ENCODE measurements around the gene HCRTR1. TPM values are rescaled to one million over a fixed set of nuclear protein-coding genes. Genes with fewer than 3 reads are reported as not detected.

HCRTR1 gene
- total RNA-seq, 2 experiments from 2014 or later, result not detected

DNA sequence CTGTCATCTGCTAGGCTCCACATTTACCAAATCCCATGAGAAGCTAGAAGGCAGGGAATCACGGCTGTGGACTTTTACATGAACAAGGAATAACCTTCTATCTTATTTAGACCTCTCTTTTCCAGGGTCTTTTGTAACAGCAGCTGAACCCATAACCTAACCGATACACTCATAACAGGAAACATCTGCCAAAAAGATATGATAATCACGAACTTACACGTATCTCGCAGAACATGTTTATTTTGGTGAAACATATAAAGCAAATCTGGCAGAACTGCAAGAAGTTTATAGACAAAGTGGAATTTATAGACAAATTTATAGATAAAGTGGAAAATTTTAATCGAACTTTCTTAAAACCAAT lies 20.8 kb upstream of the HCRTR1 start:
- Mint-ChIP-seq H3K36me3 (ENCODE audit: low read depth) (no peaks in the 10 kb centered on the region), H3K9me3 (no peaks in the 10 kb centered on the region), H3K27me3 (peaks cover 18% of the 10 kb centered on the region), H3K27ac (no peak overlapping the region), H3K4me3 (no peak overlapping the region), H3K4me1 (peaks cover 4% of the 10 kb centered on the region)
- no peak for DNase-seq
- ChIA-PET CTCF (interaction anchor here (1.1 kb wide), 1 partner anchor 9 kb away, joined by 3 read pairs; no protein-coding TSS in a partner anchor), POLR2A (no interaction called here)

DNA sequence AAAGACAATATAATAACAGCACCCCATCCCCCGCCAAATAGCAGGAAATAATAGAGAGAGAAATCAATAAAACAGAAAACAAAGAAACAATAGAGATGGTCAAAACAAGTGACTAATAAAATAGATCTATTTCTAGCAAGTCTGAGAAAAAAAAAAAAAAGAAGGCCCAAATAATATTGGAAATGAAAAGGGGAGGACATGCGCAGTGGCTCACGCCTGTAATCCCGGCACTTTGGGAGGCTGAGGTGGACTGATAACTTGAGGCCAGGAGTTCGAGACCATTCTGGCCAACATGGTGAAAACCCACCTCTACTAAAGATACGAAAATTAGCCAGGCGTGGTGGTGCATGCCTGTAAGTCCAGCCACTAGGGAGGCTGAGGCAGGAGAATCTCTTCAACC lies 18.5 kb upstream of the HCRTR1 start:
- peak; percentile 7 for DNase-seq
- Mint-ChIP-seq H3K27ac (no peak overlapping the region), H3K4me3 (no peak overlapping the region), H3K4me1 (peaks cover 4% of the 10 kb centered on the region), H3K9me3 (no peaks in the 10 kb centered on the region), H3K36me3 (ENCODE audit: low read depth) (no peaks in the 10 kb centered on the region), H3K27me3 (peaks cover 17% of the 10 kb centered on the region)
- ChIA-PET CTCF (no interaction called here), POLR2A (no interaction called here)

GRCh38 chr1:31600641-31601040 lies 16.8 kb upstream of the HCRTR1 start:
- DNase-seq, result no peak
- POLR2A ChIA-PET, result no interaction called here
- Mint-ChIP-seq H3K9me3 (no peaks in the 10 kb centered on the region), H3K4me1 (peaks cover 6% of the 10 kb centered on the region), H3K4me3 (no peak overlapping the region), H3K36me3 (ENCODE audit: low read depth) (no peaks in the 10 kb centered on the region), H3K27me3 (peaks cover 16% of the 10 kb centered on the region), H3K27ac (no peak overlapping the region)
- CTCF ChIA-PET, result no interaction called here

DNA sequence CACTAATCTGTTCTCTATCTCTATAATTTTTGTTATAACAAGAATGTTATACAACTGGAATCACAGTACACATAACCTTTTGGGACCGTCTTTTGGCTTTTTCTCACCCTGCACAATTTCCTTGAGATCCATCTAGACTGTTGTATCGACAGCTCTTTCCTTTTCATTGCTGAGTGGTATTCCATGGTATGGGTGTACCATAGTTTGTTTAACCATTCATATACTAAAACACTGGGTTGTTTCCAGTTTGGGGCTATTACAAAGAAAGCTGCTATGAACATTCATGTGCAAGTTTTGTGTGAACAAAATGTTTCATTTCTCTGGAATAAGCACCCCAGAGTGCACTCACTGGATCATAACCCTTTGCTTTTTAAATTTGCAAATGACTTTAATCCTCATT lies 15.4 kb upstream of the HCRTR1 start:
- no peak overlapping the region for H3K4me3 Mint-ChIP-seq
- DNase-seq, result no peak
- peaks cover 16% of the 10 kb centered on the region for H3K27me3 Mint-ChIP-seq
- POLR2A ChIA-PET, result no interaction called here
- H3K9me3 Mint-ChIP-seq, result no peaks in the 10 kb centered on the region
- no peaks in the 10 kb centered on the region for H3K36me3 Mint-ChIP-seq (ENCODE audit: low read depth)
- CTCF ChIA-PET, result interaction anchor here (2.1 kb wide), 1 partner anchor 16 kb away, joined by 5 read pairs; no protein-coding TSS in a partner anchor
- H3K4me1 Mint-ChIP-seq, result peaks cover 12% of the 10 kb centered on the region
- H3K27ac Mint-ChIP-seq, result no peak overlapping the region

DNA sequence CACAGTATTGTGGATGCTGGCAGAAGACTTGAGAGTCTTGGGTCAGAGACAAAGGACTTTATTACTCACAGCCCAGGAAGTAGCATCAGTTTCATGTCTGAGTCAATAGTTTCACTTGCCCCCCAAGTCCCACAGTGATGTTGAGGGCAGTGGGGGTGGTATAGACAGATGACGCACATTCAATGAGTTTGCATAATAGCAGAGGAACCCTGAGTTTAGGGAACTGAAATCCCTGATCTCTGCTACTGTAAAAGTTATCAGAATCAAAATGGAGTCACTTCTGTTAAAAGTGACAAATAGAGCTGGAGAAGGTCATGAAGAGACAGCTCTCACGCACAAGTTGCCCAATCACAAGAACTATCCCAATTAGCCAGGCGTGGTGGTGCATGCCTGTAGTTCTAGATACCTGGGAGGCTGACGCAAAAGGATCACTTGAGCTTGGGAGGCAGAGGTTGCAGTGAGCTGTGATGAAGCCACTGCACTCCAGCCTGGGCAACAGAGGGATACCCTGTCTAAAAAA lies 11.5 kb upstream of the HCRTR1 start:
- Mint-ChIP-seq H3K36me3 (ENCODE audit: low read depth) (no peaks in the 10 kb centered on the region), H3K4me1 (peaks cover 12% of the 10 kb centered on the region), H3K27me3 (peaks cover 13% of the 10 kb centered on the region), H3K27ac (no peak overlapping the region), H3K4me3 (no peak overlapping the region), H3K9me3 (no peaks in the 10 kb centered on the region)
- CTCF ChIA-PET, result interaction anchor here (0.9 kb wide), 1 partner anchor 13 kb away, joined by 4 read pairs; no protein-coding TSS in a partner anchor
- DNase-seq, result peak; percentile 47
- POLR2A ChIA-PET, result interaction anchor here (1.1 kb wide), 1 partner anchor 39 kb away, joined by 4 read pairs; the partner anchor contains the start of gene PEF1

GRCh38 chr1:31607360-31607759 lies 10.1 kb upstream of the HCRTR1 start:
- DNase-seq, result no peak
- ChIA-PET CTCF (interaction anchor here (1.6 kb wide), 1 partner anchor 11 kb away, joined by 4 read pairs; no protein-coding TSS in a partner anchor), POLR2A (no interaction called here)
- peaks cover 16% of the 10 kb centered on the region for H3K4me1 Mint-ChIP-seq
- H3K9me3 Mint-ChIP-seq, result no peaks in the 10 kb centered on the region
- no peaks in the 10 kb centered on the region for H3K36me3 Mint-ChIP-seq (ENCODE audit: low read depth)
- no peak overlapping the region for H3K27ac Mint-ChIP-seq
- H3K4me3 Mint-ChIP-seq, result no peak overlapping the region
- peaks cover 10% of the 10 kb centered on the region for H3K27me3 Mint-ChIP-seq

GRCh38 chr1:31609514-31610118 lies 7.9 kb upstream of the HCRTR1 start:
- Mint-ChIP-seq H3K4me3 (no peak overlapping the region), H3K36me3 (ENCODE audit: low read depth) (no peaks in the 10 kb centered on the region), H3K4me1 (peaks cover 16% of the 10 kb centered on the region), H3K27ac (no peak overlapping the region), H3K9me3 (no peaks in the 10 kb centered on the region), H3K27me3 (peaks cover 6% of the 10 kb centered on the region)
- CTCF ChIA-PET, result interaction anchor here (1.1 kb wide), 1 partner anchor 9 kb away, joined by 3 read pairs; no protein-coding TSS in a partner anchor
- no peak for DNase-seq
- POLR2A ChIA-PET, result interaction anchor here (1.1 kb wide), 1 partner anchor 35 kb away, joined by 3 read pairs; the partner anchor contains the start of gene PEF1

GRCh38 chr1:31614414-31615005 lies 3.0 kb upstream of the HCRTR1 start:
- H3K4me3 Mint-ChIP-seq, result no peak overlapping the region
- peaks cover 6% of the 10 kb centered on the region for H3K4me1 Mint-ChIP-seq
- no peaks in the 10 kb centered on the region for H3K9me3 Mint-ChIP-seq
- no peaks in the 10 kb centered on the region for H3K36me3 Mint-ChIP-seq (ENCODE audit: low read depth)
- DNase-seq, result no peak
- ChIA-PET POLR2A (no interaction called here), CTCF (no interaction called here)
- H3K27ac Mint-ChIP-seq, result no peak overlapping the region
- peaks cover 29% of the 10 kb centered on the region for H3K27me3 Mint-ChIP-seq

DNA sequence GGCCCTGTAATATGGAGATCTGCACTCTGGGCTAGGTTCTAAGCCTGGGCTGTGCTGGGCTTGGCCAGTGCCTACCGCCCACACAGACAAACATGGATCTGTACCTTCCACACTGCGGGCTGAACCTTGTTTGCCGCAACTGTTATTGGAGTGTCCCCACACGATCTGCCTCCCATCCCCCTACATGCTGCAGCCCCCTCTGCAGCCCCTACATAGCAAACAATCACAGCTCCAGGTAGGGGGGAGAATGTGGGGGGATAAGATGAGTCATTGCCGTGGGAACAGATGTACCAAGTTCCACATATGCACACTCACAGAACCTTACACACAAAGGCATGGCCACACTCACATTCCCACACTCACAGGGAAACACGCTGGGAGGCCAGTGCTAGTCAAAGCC lies 2.1 kb upstream of the HCRTR1 start:
- H3K4me1 Mint-ChIP-seq, result peaks cover 6% of the 10 kb centered on the region
- H3K27me3 Mint-ChIP-seq, result peaks cover 30% of the 10 kb centered on the region
- H3K4me3 Mint-ChIP-seq, result no peak overlapping the region
- H3K27ac Mint-ChIP-seq, result no peak overlapping the region
- CTCF ChIA-PET, result no interaction called here
- H3K36me3 Mint-ChIP-seq (ENCODE audit: low read depth), result no peaks in the 10 kb centered on the region
- no peaks in the 10 kb centered on the region for H3K9me3 Mint-ChIP-seq
- no peak for DNase-seq
- POLR2A ChIA-PET, result no interaction called here

GRCh38 chr1:31615939-31616338 lies 1.6 kb upstream of the HCRTR1 start:
- H3K4me1 Mint-ChIP-seq, result peaks cover 6% of the 10 kb centered on the region
- H3K9me3 Mint-ChIP-seq, result no peaks in the 10 kb centered on the region
- DNase-seq, result no peak
- CTCF ChIA-PET, result no interaction called here
- POLR2A ChIA-PET, result interaction anchor here (0.9 kb wide), 1 partner anchor 27 kb away, joined by 5 read pairs; no protein-coding TSS in a partner anchor
- no peak overlapping the region for H3K4me3 Mint-ChIP-seq
- H3K36me3 Mint-ChIP-seq (ENCODE audit: low read depth), result no peaks in the 10 kb centered on the region
- no peak overlapping the region for H3K27ac Mint-ChIP-seq
- H3K27me3 Mint-ChIP-seq, result peaks cover 30% of the 10 kb centered on the region

DNA sequence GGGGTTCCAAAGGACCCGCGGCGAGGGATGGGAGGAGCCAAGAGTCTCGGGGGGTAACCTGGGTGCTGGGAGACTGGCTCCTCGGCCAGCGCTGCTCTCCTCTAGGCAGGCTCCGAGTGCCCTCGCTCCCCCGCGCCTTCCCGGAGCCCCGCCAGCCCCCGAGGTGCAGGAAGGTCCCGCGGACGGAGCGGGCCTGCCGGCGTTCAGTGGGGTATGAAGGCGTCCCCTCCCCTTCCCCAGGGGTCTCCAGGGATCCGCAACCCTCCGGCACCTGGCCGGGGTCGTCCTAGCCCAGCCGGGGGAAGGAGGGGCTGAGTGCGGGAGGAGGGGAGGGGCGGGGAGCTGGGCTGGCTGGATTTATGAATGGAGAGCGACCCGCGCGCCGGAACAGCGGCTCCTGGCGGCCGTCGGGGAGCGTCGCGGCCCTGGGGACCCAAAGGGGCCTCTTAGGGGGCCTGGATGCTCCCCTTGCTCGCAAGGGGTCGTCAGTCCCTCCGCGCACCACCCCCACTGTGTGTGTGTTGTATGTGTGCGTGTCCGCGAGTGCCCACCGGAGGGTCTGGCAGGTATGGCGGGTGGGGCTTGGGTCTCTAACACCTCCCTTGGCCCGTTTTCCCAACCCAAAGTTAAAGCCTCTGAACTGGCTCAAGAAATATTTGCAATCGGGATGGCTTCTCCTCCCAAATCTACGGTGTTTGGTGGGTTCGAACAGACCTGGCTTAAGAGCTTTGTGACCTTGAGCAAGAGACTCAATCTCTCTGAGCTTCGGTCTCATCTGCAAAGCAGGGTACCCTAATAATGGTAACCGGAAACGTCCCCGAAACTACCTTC lies 642 bp downstream of the HCRTR1 start:
- peak; percentile 32 for DNase-seq
- Mint-ChIP-seq H3K27me3 (peaks cover 30% of the 10 kb centered on the region), H3K4me3 (no peak overlapping the region), H3K4me1 (peaks cover 2% of the 10 kb centered on the region), H3K27ac (no peak overlapping the region), H3K36me3 (ENCODE audit: low read depth) (no peaks in the 10 kb centered on the region), H3K9me3 (no peaks in the 10 kb centered on the region)
- ChIA-PET CTCF (interaction anchor here (0.6 to 2.4 kb wide), 7 partner anchors 9 to 297 kb away, joined by 3 to 10 read pairs (median 4); no protein-coding TSS in a partner anchor), POLR2A (interaction anchor here (0.8 to 1.3 kb wide), 3 partner anchors 9 to 129 kb away, joined by 3 read pairs; no protein-coding TSS in a partner anchor)

DNA sequence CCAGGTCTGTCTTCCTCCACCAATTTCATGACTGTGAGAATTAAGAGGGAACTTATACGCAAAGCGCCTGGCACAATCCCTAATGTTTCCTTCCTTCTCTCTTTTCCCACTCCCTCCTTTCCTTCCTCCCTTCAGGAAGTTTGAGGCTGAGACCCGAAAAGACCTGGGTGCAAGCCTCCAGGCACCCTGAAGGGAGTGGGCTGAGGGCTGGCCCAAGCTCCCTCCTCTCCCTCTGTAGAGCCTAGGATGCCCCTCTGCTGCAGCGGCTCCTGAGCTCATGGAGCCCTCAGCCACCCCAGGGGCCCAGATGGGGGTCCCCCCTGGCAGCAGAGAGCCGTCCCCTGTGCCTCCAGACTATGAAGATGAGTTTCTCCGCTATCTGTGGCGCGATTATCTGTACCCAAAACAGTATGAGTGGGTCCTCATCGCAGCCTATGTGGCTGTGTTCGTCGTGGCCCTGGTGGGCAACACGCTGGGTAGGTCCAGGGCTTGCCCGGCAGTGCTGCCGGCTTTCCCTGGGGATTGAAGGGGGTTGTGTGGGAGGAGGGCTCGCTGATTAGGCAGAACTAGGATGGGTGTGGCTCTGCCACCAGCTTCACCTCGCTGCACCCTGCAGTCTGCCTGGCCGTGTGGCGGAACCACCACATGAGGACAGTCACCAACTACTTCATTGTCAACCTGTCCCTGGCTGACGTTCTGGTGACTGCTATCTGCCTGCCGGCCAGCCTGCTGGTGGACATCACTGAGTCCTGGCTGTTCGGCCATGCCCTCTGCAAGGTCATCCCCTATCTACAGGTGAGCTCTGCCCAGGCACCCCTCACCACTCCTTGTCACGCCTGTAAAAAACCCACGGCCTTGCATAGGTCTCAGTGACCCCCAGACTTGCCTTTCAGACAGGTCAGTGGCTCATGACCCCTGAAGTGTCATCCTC lies 1.7 kb downstream of the HCRTR1 start:
- CTCF ChIA-PET, result interaction anchor here (0.6 to 2.4 kb wide), 8 partner anchors 10 to 296 kb away, joined by 3 to 10 read pairs (median 4); no protein-coding TSS in a partner anchor
- POLR2A ChIA-PET, result interaction anchor here (0.8 to 1.3 kb wide), 2 partner anchors 8 to 10 kb away, joined by 3 read pairs; no protein-coding TSS in a partner anchor
- Mint-ChIP-seq H3K27me3 (peaks cover 30% of the 10 kb centered on the region), H3K4me1 (peaks cover 8% of the 10 kb centered on the region), H3K27ac (no peak overlapping the region), H3K9me3 (no peaks in the 10 kb centered on the region), H3K4me3 (no peak overlapping the region), H3K36me3 (ENCODE audit: low read depth) (peaks cover 4% of the 10 kb centered on the region)
- DNase-seq, result no peak

Data from activated CD4-positive, alpha-beta memory T cell treated with anti-CD3 and anti-CD28 coated beads, Interleukin-2, amount 10 ng/mL, durations not matched to agents 7 days and 5 days (primary cell).